Measurements from ENCODE around the gene MAD1L1. TPM values are rescaled to one million over a fixed set of nuclear protein-coding genes. Genes with fewer than 3 reads are reported as not detected.
A peak's percentile ranks its signal among the peaks of the same experiment; 100 is the strongest.
"Not testable (repeated sequence)": the region's sequence is repeated elsewhere in the genome, so short reads cannot be mapped to it uniquely, and the experiment has no call there.

The MAD1L1 gene
- total RNA-seq, 2 donors from 2014 or later: 34.2 to 53.5 TPM

- H3K27ac Mint-ChIP-seq: no peak overlapping the region
- ATAC-seq: no peak
- peaks cover 13 to 18% of the 10 kb centered on the region in 2 donors for H3K36me3 Mint-ChIP-seq
- H3K9me3 Mint-ChIP-seq: peaks cover 6 to 12% of the 10 kb centered on the region in 2 donors
- DNase-seq (ENCODE audit: low spot score in 2 of 2): no peak
Measured at GRCh38 chr7:1887251-1887650, 345.5 kb downstream of the MAD1L1 start.

- DNase-seq (ENCODE audit: low spot score in 2 of 2) (no peak), ATAC-seq (no peak)
- Mint-ChIP-seq H3K36me3 (peaks cover 13 to 18% of the 10 kb centered on the region in 2 donors), H3K9me3 (peaks cover 6 to 12% of the 10 kb centered on the region in 2 donors), H3K27ac (no peak overlapping the region)
Measured at GRCh38 chr7:1886361-1887064, 346.2 kb downstream of the MAD1L1 start.

- Mint-ChIP-seq H3K36me3 (peaks cover 13 to 18% of the 10 kb centered on the region in 2 donors), H3K9me3 (peaks cover 6 to 12% of the 10 kb centered on the region in 2 donors), H3K27ac (peak overlapping the region in 1 of 2 donors; percentile 88)
- ATAC-seq (no peak), DNase-seq (ENCODE audit: low spot score in 2 of 2) (no peak)
Measured at GRCh38 chr7:1885465-1886226, 347.1 kb downstream of the MAD1L1 start.

GRCh38 chr7:1884583-1885350, 348.0 kb downstream of the MAD1L1 start:
- DNase-seq (ENCODE audit: low spot score in 2 of 2): no peak
- ATAC-seq: no peak
- peaks cover 6 to 12% of the 10 kb centered on the region in 2 donors for H3K9me3 Mint-ChIP-seq
- H3K36me3 Mint-ChIP-seq: peaks cover 13 to 18% of the 10 kb centered on the region in 2 donors
- peak overlapping the region in 1 of 2 donors; percentile 88 for H3K27ac Mint-ChIP-seq

GRCh38 chr7:1883834-1884582, 348.7 kb downstream of the MAD1L1 start:
- H3K9me3 Mint-ChIP-seq: peaks cover 6 to 12% of the 10 kb centered on the region in 2 donors
- peak overlapping the region in 1 of 2 donors; percentile 41 for H3K27ac Mint-ChIP-seq
- peaks cover 13 to 18% of the 10 kb centered on the region in 2 donors for H3K36me3 Mint-ChIP-seq
- DNase-seq (ENCODE audit: low spot score in 2 of 2) (no peak), ATAC-seq (no peak)

GRCh38 chr7:1883031-1883761, 349.5 kb downstream of the MAD1L1 start:
- Mint-ChIP-seq H3K9me3 (peaks cover 1 to 7% of the 10 kb centered on the region in 2 donors), H3K27ac (peak overlapping the region; percentile 41 to 77), H3K36me3 (peaks cover 7 to 11% of the 10 kb centered on the region in 2 donors)
- ATAC-seq: no peak
- no peak for DNase-seq (ENCODE audit: low spot score in 2 of 2)

- no peak overlapping the region for H3K27ac Mint-ChIP-seq
- H3K36me3 Mint-ChIP-seq: peaks cover 0 to 3% of the 10 kb centered on the region in 2 donors
- ATAC-seq (no peak), DNase-seq (ENCODE audit: low spot score in 2 of 2) (no peak)
- no peaks in the 10 kb centered on the region for H3K9me3 Mint-ChIP-seq
Measured at GRCh38 chr7:1882451-1882850, 350.3 kb downstream of the MAD1L1 start.

- DNase-seq (ENCODE audit: low spot score in 2 of 2) (no peak), ATAC-seq (no peak)
- no peak overlapping the region for H3K27ac Mint-ChIP-seq
- no peaks in the 10 kb centered on the region for H3K36me3 Mint-ChIP-seq
- H3K9me3 Mint-ChIP-seq: no peaks in the 10 kb centered on the region
Measured at GRCh38 chr7:1881946-1882345, 350.8 kb downstream of the MAD1L1 start.

GRCh38 chr7:1876641-1877040, 356.1 kb downstream of the MAD1L1 start:
- not testable (repeated sequence) for H3K27ac Mint-ChIP-seq; ATAC-seq; H3K9me3 Mint-ChIP-seq; H3K36me3 Mint-ChIP-seq; DNase-seq (ENCODE audit: low spot score in 2 of 2)

GRCh38 chr7:1875392-1876199, 357.1 kb downstream of the MAD1L1 start:
- ATAC-seq (peak; percentile 88 to 95), DNase-seq (ENCODE audit: low spot score in 2 of 2) (peak in 1 of 2 donors; percentile 15)
- Mint-ChIP-seq H3K27ac (peak overlapping the region; percentile 22 to 69), H3K36me3 (peaks cover 0 to 11% of the 10 kb centered on the region in 2 donors)
- not testable (repeated sequence) for H3K9me3 Mint-ChIP-seq

GRCh38 chr7:1874590-1875391, 358.0 kb downstream of the MAD1L1 start:
- H3K36me3 Mint-ChIP-seq: peaks cover 0 to 11% of the 10 kb centered on the region in 2 donors
- not testable (repeated sequence) for H3K9me3 Mint-ChIP-seq; DNase-seq (ENCODE audit: low spot score in 2 of 2)

GRCh38 chr7:1873857-1874589, 358.7 kb downstream of the MAD1L1 start:
- ATAC-seq: no peak
- Mint-ChIP-seq H3K9me3 (no peaks in the 10 kb centered on the region), H3K27ac (no peak overlapping the region), H3K36me3 (peaks cover 0 to 11% of the 10 kb centered on the region in 2 donors)
- no peak for DNase-seq (ENCODE audit: low spot score in 2 of 2)

More at GRCh38 chr7:1874590-1875391, 358.0 kb downstream of the MAD1L1 start:
- peak overlapping the region in 1 of 2 donors; percentile 69 for H3K27ac Mint-ChIP-seq
- peak; percentile 5 to 55 for ATAC-seq

- Mint-ChIP-seq H3K9me3 (no peaks in the 10 kb centered on the region), H3K36me3 (peaks cover 0 to 11% of the 10 kb centered on the region in 2 donors), H3K27ac (no peak overlapping the region)
- no peak for DNase-seq (ENCODE audit: low spot score in 2 of 2)
- ATAC-seq: no peak
Measured at GRCh38 chr7:1873421-1873820, 359.3 kb downstream of the MAD1L1 start.

- no peaks in the 10 kb centered on the region for H3K9me3 Mint-ChIP-seq
- DNase-seq (ENCODE audit: low spot score in 2 of 2) (no peak), ATAC-seq (no peak)
- H3K27ac Mint-ChIP-seq: no peak overlapping the region
- peaks cover 0 to 11% of the 10 kb centered on the region in 2 donors for H3K36me3 Mint-ChIP-seq
Measured at GRCh38 chr7:1873070-1873405, 359.7 kb downstream of the MAD1L1 start.

All from activated naive CD4-positive, alpha-beta T cell treated with anti-CD3 and anti-CD28 coated beads, Interleukin-2, amount 50 U/mL, for 72 hours (primary cell).